ENCODE measurements around the gene PTPRD.

PTPRD gene

DNA sequence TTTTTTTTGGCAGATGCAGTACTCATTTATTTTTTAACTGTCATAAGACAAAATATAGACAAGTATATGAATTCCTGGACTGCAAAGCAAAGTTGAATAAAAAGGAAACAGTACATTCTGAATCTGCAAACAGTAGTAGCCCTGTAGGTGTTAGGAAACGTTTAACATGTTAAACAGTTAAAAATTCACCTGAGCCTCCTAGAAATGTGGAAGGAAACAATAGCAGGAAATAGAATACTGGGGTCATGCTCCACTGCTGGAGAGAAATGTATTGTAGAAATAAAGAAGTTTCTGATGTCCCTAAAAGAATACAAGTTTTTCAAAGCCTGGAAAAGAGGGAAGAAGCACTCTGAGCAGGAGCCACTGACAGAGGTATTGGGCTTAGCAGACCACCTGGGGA is 866.0 kb downstream of the PTPRD start:
- no peak overlapping the region for H3K27ac ChIP-seq (ENCODE audit: extremely low read depth, low read depth, low read length)
- no peaks in the 10 kb centered on the region for H3K36me3 ChIP-seq (ENCODE audit: control insufficient read depth in 2 of 2, insufficient read depth in 1 of 2, low read length in 2 of 2)
- TF ChIP-seq ZNF184 (tag by site-specific recombination; IDR thresholded peaks at IDR 0.05) (no peak), SETDB1 (IDR thresholded peaks at IDR 0.05; ENCODE audit: insufficient read length, low read length) (no peak), GLIS2 (tag by site-specific recombination; IDR thresholded peaks at IDR 0.05) (no peak), ZNF211 (tag by site-specific recombination; IDR thresholded peaks at IDR 0.05; ENCODE audit: low read depth) (no peak), ZNF112 (tag by site-specific recombination; IDR thresholded peaks at IDR 0.05) (no peak), ZNF76 (tag by site-specific recombination; IDR thresholded peaks at IDR 0.05; ENCODE audit: borderline replicate concordance, low read depth) (no peak), ZNF10 (tag by site-specific recombination; IDR thresholded peaks at IDR 0.05) (no peak)
- TF ChIP-seq, protein P1, sequence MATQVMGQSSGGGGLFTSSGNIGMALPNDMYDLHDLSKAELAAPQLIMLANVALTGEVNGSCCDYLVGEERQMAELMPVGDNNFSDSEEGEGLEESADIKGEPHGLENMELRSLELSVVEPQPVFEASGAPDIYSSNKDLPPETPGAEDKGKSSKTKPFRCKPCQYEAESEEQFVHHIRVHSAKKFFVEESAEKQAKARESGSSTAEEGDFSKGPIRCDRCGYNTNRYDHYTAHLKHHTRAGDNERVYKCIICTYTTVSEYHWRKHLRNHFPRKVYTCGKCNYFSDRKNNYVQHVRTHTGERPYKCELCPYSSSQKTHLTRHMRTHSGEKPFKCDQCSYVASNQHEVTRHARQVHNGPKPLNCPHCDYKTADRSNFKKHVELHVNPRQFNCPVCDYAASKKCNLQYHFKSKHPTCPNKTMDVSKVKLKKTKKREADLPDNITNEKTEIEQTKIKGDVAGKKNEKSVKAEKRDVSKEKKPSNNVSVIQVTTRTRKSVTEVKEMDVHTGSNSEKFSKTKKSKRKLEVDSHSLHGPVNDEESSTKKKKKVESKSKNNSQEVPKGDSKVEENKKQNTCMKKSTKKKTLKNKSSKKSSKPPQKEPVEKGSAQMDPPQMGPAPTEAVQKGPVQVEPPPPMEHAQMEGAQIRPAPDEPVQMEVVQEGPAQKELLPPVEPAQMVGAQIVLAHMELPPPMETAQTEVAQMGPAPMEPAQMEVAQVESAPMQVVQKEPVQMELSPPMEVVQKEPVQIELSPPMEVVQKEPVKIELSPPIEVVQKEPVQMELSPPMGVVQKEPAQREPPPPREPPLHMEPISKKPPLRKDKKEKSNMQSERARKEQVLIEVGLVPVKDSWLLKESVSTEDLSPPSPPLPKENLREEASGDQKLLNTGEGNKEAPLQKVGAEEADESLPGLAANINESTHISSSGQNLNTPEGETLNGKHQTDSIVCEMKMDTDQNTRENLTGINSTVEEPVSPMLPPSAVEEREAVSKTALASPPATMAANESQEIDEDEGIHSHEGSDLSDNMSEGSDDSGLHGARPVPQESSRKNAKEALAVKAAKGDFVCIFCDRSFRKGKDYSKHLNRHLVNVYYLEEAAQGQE (tag by site-specific recombination; IDR thresholded peaks at IDR 0.05): no peak
- TF ChIP-seq, protein P2, sequence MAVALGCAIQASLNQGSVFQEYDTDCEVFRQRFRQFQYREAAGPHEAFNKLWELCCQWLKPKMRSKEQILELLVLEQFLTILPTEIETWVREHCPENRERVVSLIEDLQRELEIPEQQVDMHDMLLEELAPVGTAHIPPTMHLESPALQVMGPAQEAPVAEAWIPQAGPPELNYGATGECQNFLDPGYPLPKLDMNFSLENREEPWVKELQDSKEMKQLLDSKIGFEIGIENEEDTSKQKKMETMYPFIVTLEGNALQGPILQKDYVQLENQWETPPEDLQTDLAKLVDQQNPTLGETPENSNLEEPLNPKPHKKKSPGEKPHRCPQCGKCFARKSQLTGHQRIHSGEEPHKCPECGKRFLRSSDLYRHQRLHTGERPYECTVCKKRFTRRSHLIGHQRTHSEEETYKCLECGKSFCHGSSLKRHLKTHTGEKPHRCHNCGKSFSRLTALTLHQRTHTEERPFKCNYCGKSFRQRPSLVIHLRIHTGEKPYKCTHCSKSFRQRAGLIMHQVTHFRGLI (tag by site-specific recombination; IDR thresholded peaks at IDR 0.05): no peak
- TF ChIP-seq, protein P3, sequence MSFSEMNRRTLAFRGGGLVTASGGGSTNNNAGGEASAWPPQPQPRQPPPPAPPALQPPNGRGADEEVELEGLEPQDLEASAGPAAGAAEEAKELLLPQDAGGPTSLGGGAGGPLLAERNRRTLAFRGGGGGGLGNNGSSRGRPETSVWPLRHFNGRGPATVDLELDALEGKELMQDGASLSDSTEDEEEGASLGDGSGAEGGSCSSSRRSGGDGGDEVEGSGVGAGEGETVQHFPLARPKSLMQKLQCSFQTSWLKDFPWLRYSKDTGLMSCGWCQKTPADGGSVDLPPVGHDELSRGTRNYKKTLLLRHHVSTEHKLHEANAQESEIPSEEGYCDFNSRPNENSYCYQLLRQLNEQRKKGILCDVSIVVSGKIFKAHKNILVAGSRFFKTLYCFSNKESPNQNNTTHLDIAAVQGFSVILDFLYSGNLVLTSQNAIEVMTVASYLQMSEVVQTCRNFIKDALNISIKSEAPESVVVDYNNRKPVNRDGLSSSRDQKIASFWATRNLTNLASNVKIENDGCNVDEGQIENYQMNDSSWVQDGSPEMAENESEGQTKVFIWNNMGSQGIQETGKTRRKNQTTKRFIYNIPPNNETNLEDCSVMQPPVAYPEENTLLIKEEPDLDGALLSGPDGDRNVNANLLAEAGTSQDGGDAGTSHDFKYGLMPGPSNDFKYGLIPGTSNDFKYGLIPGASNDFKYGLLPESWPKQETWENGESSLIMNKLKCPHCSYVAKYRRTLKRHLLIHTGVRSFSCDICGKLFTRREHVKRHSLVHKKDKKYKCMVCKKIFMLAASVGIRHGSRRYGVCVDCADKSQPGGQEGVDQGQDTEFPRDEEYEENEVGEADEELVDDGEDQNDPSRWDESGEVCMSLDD (tag by site-specific recombination; IDR thresholded peaks at IDR 0.05): no peak
- POLR2A ChIA-PET: no interaction called here
- CTCF ChIA-PET: no interaction called here
- no peak overlapping the region for H3K4me3 ChIP-seq (ENCODE audit: low read depth, low read length)
- H3K9me3 ChIP-seq (ENCODE audit: control insufficient read depth, insufficient read depth, low read depth, low read length): no peaks in the 10 kb centered on the region
- no peaks in the 10 kb centered on the region for H3K4me1 ChIP-seq (ENCODE audit: control insufficient read depth, insufficient read depth, low read length)

DNA sequence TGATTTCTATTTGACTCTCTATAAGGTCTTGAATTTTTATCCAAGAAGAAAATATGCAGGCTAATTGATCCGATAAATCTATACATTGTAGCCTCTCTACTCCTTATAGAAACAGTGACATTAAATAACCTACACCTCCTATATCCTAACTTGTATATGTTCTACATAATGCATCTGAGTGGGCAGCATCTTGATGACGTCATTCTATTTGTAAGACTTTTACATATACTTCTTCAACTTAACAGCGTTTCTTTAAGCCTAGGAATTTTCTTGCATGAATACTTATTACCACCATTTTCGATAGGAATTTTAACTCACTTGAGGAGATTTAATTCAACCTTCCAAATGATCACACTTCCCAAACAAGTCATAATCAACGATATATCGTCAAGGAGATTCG is 869.0 kb downstream of the PTPRD start:
- ChIA-PET CTCF (no interaction called here), POLR2A (no interaction called here)
- H3K9me3 ChIP-seq (ENCODE audit: control insufficient read depth, insufficient read depth, low read depth, low read length): no peaks in the 10 kb centered on the region

DNA sequence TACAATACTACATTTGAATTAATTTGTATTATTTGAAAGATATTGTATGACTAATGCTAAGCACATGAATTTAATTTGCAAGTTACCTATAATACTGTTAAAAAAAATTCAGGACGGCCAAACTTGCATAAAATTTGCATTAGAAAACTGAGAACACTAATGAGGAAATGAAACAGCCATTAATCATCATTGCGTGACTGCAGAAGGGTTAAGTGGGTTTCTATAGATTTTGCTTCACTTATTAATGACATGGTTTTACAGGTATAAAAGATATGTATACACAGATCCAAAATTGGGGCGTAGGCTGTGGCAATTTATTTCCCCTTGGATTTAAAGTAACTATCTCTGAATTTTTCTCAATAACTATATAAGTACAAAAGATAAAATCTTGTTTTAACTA is 882.6 kb downstream of the PTPRD start:
- ChIA-PET CTCF (no interaction called here), POLR2A (no interaction called here)
- H3K4me3 ChIP-seq (ENCODE audit: low read depth, low read length): no peak overlapping the region
- H3K36me3 ChIP-seq (ENCODE audit: control insufficient read depth in 2 of 2, insufficient read depth in 1 of 2, low read length in 2 of 2): no peaks in the 10 kb centered on the region
- no peaks in the 10 kb centered on the region for H3K4me1 ChIP-seq (ENCODE audit: control insufficient read depth, insufficient read depth, low read length)
- no peaks in the 10 kb centered on the region for H3K9me3 ChIP-seq (ENCODE audit: control insufficient read depth, insufficient read depth, low read depth, low read length)
- H3K27ac ChIP-seq (ENCODE audit: extremely low read depth, low read depth, low read length): no peak overlapping the region
- TF ChIP-seq SP2 (tag by site-specific recombination; IDR thresholded peaks at IDR 0.05): no peak
- no peak for TF ChIP-seq ZNF10 (tag by site-specific recombination; IDR thresholded peaks at IDR 0.05)
- TF ChIP-seq ZXDB (tag by site-specific recombination; IDR thresholded peaks at IDR 0.05): no peak
- TF ChIP-seq MEIS1 (CRISPR knock-in tag; IDR thresholded peaks at IDR 0.05; ENCODE audit: borderline replicate concordance): no peak
- TF ChIP-seq TCF7L2 (IDR thresholded peaks at IDR 0.05; ENCODE audit: borderline replicate concordance, low read depth, low read length): no peak
- no peak for TF ChIP-seq ZNF555 (tag by site-specific recombination; conservative IDR thresholded peaks at IDR 0.05)
- TF ChIP-seq ZNF121 (tag by site-specific recombination; IDR thresholded peaks at IDR 0.05): no peak
- no peak for TF ChIP-seq ZNF394 (tag by site-specific recombination; IDR thresholded peaks at IDR 0.05; ENCODE audit: borderline replicate concordance)
- TF ChIP-seq ZNF785 (tag by site-specific recombination; IDR thresholded peaks at IDR 0.05): no peak

More for the DNA sequence above, 869.0 kb downstream of the PTPRD start:
- H3K4me3 ChIP-seq (ENCODE audit: low read depth, low read length): no peak overlapping the region
- no peaks in the 10 kb centered on the region for H3K4me1 ChIP-seq (ENCODE audit: control insufficient read depth, insufficient read depth, low read length)
- H3K36me3 ChIP-seq (ENCODE audit: control insufficient read depth in 2 of 2, insufficient read depth in 1 of 2, low read length in 2 of 2): no peaks in the 10 kb centered on the region
- H3K27ac ChIP-seq (ENCODE audit: extremely low read depth, low read depth, low read length): no peak overlapping the region
- TF ChIP-seq, protein P4, sequence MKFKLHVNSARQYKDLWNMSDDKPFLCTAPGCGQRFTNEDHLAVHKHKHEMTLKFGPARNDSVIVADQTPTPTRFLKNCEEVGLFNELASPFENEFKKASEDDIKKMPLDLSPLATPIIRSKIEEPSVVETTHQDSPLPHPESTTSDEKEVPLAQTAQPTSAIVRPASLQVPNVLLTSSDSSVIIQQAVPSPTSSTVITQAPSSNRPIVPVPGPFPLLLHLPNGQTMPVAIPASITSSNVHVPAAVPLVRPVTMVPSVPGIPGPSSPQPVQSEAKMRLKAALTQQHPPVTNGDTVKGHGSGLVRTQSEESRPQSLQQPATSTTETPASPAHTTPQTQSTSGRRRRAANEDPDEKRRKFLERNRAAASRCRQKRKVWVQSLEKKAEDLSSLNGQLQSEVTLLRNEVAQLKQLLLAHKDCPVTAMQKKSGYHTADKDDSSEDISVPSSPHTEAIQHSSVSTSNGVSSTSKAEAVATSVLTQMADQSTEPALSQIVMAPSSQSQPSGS (tag by site-specific recombination; IDR thresholded peaks at IDR 0.05; ENCODE audit: low read depth): peak; percentile 58; the same call in 1 of the 2 replicates
- TF ChIP-seq ZNF654 (tag by site-specific recombination; IDR thresholded peaks at IDR 0.05; ENCODE audit: low read depth): no peak
